ENCODE measurements around the gene BCL2L15. TPM values are rescaled to one million over a fixed set of nuclear protein-coding genes. Genes with fewer than 3 reads are reported as not detected.

The BCL2L15 gene
- polyA plus RNA-seq, 1 experiment, result 0.02 TPM

- H3K4me3 ChIP-seq (ENCODE audit: low read depth, low read length), result no peak overlapping the region
- ChIA-PET POLR2A (interaction anchor here (0.6 kb wide), 1 partner anchor 57 kb away, joined by 4 read pairs; no protein-coding TSS in a partner anchor), CTCF (interaction anchor here (0.6 to 1.8 kb wide), 3 partner anchors 9 to 20 kb away, joined by 3 to 6 read pairs (median 3); no protein-coding TSS in a partner anchor)
- H3K27me3 ChIP-seq (ENCODE audit: control insufficient read depth, insufficient read depth, low read length), result no peaks in the 10 kb centered on the region
- DNase-seq (ENCODE audit: low read depth), result peak; percentile 30
- H3K36me3 ChIP-seq (ENCODE audit: control insufficient read depth, insufficient read depth, low read length), result no peaks in the 10 kb centered on the region
- TF ChIP-seq CTCF (IDR thresholded peaks at IDR 0.05; ENCODE audit: insufficient read depth, low read depth, low read length), result no peak
These were observed 26.5 kb downstream of the BCL2L15 start for GRCh38 chr1:113860891-113861290.

DNA sequence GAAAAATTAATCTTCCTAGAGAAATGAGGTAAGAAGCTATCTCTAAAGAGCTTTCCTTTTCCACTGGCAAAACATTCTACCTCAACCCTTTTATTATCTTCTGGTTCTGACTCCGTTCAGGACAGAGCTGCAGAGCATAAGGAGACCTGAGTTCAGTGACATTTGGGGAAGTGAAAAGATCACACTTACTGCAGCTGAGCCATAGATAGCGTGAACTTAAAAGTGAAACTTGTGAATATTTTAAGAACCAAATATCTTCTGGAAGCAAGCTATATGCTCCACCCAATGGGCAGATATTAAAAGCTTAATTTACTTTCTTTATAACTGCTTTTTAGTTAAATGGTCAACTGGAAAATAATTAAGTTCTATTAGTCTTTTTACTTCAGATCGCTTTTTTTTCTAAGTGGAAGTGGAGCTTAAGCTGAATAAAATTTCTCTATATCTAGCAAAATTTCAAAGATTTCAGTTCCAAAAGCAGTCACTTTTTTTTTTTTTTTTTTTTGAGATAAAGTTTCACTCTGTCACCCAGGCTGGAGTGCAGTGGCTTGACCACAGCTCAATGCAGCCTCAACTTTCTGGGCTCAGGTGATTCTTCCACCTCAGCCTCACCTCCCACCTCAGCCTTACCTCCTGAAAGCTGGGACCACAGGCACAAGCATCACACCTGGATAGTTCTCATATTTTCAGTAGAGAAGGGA, 27.8 kb downstream of the BCL2L15 start:
- Histone ChIP-seq H3K4me3 (ENCODE audit: low read depth, low read length) (no peak overlapping the region), H3K27me3 (ENCODE audit: control insufficient read depth, insufficient read depth, low read length) (no peaks in the 10 kb centered on the region), H3K36me3 (ENCODE audit: control insufficient read depth, insufficient read depth, low read length) (no peaks in the 10 kb centered on the region)
- TF ChIP-seq CTCF (IDR thresholded peaks at IDR 0.05; ENCODE audit: insufficient read depth, low read depth, low read length), result no peak
- DNase-seq (ENCODE audit: low read depth), result no peak
- ChIA-PET CTCF (interaction anchor here (0.6 to 1.8 kb wide), 3 partner anchors 10 to 1352 kb away, joined by 3 to 6 read pairs (median 3); no protein-coding TSS in a partner anchor), POLR2A (interaction anchor here (0.6 kb wide), 3 partner anchors 120 to 903 kb away, joined by 3 to 6 read pairs (median 4); partner anchors contain the start of gene OLFML3)

DNA sequence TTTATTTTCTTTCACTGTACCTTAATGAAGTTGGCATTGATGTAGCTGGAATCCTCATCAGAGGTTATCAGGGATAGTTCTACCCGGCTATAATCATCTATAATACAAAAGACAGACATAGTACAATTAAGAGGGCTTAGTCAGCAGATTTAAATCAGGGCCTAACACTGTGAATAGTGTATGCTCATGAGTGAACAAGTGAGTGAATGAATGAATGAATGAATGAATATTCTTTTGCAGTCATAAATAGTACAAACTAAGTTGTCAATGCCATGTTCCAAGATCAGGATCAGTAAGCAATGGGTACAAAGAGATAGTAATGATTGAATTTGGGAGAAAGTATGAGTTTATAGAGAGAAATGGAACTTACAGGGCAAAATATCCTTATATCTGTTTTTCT, 28.4 kb downstream of the BCL2L15 start:
- no peak for DNase-seq (ENCODE audit: low read depth)
- no peaks in the 10 kb centered on the region for H3K36me3 ChIP-seq (ENCODE audit: control insufficient read depth, insufficient read depth, low read length)
- no peak overlapping the region for H3K4me3 ChIP-seq (ENCODE audit: low read depth, low read length)
- POLR2A ChIA-PET, result no interaction called here
- no peaks in the 10 kb centered on the region for H3K27me3 ChIP-seq (ENCODE audit: control insufficient read depth, insufficient read depth, low read length)
- TF ChIP-seq CTCF (IDR thresholded peaks at IDR 0.05; ENCODE audit: insufficient read depth, low read depth, low read length), result no peak
- CTCF ChIA-PET, result interaction anchor here (1.0 kb wide), 1 partner anchor 119 kb away, joined by 3 read pairs; no protein-coding TSS in a partner anchor

DNA sequence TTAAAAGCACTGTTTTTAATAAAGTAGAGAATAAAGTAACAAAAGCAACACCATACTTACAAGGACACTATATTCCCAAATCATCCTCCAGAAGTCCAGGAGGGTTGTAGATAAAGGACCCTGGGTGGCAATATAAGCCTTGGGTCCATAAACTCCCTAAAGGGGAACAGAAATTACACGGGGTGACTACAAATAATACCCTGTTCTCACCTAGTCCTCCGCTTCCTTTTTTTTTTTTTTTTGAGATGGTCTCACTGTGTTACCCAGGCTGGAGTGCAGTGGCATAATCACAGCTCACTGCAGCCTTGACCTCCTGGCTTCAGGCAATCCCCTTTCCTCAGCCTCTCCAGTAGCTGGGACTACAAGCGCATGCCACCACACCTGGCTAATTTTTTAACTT, 29.0 kb downstream of the BCL2L15 start:
- no peaks in the 10 kb centered on the region for H3K36me3 ChIP-seq (ENCODE audit: control insufficient read depth, insufficient read depth, low read length)
- POLR2A ChIA-PET, result no interaction called here
- CTCF ChIA-PET, result interaction anchor here (0.6 kb wide), 1 partner anchor 36 kb away, joined by 3 read pairs; no protein-coding TSS in a partner anchor

More for the DNA sequence above, 29.0 kb downstream of the BCL2L15 start:
- Histone ChIP-seq H3K4me3 (ENCODE audit: low read depth, low read length) (no peak overlapping the region), H3K27me3 (ENCODE audit: control insufficient read depth, insufficient read depth, low read length) (no peaks in the 10 kb centered on the region)
- DNase-seq (ENCODE audit: low read depth), result no peak
- no peak for TF ChIP-seq CTCF (IDR thresholded peaks at IDR 0.05; ENCODE audit: insufficient read depth, low read depth, low read length)

Measured in BJ (cell line).